Fibroblast of villous mesenchyme (primary cell): ENCODE results near the gene SMG6. TPM values are rescaled to one million over a fixed set of nuclear protein-coding genes. Genes with fewer than 3 reads are reported as not detected.

ENCODE experiments used
- DNase-seq: peaks from one replicate; pipeline ENCODE4 v3.0.0-alpha.2; 2010; ENCODE audit warnings: low read depth
- H3K4me3 ChIP-seq: 2 replicates; pipeline ENCODE4 v1.5.1; 2011; ENCODE audit warnings: low read depth, mild to moderate bottlenecking, low read length
- total RNA-seq: library from RNA; depleted of rRNA; stranded (reverse); fragments of >200 nt; gene quantifications from 2 replicates; pipeline ENCODE4 v1.2.3, GENCODE V29; 2012
- TF ChIP-seq, protein P1 (sequence below): IDR thresholded peaks from 2 replicates; pipeline ENCODE4 v1.5.1; 2012; ENCODE audit warnings: low read depth, mild to moderate bottlenecking, low read length; ENCODE audit not compliant: insufficient read depth

The SMG6 gene
- total RNA-seq, 1 donor = 50.5 TPM

DNA sequence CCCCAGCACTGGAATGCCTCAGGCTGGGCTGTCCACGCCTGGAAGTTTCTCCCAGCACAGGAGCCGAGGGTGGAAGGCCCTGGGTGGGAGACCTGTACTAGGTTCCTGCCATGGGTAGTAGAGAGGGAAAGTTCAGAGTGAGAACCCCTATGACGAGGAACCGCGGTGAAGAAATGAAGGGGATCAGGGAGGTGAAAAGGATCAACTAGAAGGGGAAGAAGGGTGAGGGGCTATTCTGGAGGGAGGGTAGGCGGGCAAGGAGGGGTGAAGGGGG lies 243.3 kb downstream of the SMG6 start:
- DNase-seq = no peak
- H3K4me3 ChIP-seq = no peak overlapping the region
- TF ChIP-seq, protein P1, sequence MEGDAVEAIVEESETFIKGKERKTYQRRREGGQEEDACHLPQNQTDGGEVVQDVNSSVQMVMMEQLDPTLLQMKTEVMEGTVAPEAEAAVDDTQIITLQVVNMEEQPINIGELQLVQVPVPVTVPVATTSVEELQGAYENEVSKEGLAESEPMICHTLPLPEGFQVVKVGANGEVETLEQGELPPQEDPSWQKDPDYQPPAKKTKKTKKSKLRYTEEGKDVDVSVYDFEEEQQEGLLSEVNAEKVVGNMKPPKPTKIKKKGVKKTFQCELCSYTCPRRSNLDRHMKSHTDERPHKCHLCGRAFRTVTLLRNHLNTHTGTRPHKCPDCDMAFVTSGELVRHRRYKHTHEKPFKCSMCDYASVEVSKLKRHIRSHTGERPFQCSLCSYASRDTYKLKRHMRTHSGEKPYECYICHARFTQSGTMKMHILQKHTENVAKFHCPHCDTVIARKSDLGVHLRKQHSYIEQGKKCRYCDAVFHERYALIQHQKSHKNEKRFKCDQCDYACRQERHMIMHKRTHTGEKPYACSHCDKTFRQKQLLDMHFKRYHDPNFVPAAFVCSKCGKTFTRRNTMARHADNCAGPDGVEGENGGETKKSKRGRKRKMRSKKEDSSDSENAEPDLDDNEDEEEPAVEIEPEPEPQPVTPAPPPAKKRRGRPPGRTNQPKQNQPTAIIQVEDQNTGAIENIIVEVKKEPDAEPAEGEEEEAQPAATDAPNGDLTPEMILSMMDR = no peak

DNA sequence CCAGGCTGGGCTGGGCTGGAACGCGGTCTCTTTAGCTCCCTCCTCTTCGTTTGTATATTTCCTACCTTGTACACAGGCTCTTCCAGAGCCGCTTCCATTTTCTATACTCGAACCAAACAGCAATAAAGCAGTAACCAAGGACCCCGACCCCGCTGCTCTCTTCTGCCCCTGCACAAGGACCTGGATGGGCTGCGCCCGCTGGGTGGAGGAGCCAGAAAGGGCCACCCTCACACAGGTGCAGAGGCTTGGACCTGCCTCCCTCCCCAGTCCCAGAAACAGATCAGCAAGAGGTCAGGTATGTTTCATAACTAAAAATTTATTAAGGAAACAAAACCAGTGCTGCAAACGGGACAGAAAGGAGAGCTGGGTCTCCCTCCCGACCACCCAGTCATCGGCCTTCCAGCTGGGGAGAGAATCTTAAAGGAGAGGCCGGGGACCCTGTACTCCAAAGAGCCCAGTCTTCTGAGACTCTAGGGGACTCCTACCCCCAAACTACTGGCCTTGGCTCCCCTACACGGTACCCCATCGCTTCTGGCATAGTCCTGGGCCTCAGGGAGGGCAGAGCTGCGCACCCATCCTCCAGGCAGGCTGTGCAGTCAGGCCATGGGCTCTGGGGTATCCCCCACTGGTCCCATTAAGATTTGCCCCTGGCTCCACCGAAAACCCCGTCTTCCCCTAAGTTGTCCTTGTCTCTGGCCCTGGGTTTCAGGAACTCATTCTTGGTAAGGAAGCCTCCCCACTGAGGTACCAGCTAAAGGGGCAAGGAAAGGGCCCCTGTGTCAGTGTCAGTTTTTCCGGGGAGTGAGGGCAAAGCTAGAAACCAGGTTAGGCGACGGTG lies 243.8 kb downstream of the SMG6 start:
- no peak for DNase-seq
- H3K4me3 ChIP-seq = peak overlapping the region; percentile 44
- TF ChIP-seq, protein P1 = no peak

DNA sequence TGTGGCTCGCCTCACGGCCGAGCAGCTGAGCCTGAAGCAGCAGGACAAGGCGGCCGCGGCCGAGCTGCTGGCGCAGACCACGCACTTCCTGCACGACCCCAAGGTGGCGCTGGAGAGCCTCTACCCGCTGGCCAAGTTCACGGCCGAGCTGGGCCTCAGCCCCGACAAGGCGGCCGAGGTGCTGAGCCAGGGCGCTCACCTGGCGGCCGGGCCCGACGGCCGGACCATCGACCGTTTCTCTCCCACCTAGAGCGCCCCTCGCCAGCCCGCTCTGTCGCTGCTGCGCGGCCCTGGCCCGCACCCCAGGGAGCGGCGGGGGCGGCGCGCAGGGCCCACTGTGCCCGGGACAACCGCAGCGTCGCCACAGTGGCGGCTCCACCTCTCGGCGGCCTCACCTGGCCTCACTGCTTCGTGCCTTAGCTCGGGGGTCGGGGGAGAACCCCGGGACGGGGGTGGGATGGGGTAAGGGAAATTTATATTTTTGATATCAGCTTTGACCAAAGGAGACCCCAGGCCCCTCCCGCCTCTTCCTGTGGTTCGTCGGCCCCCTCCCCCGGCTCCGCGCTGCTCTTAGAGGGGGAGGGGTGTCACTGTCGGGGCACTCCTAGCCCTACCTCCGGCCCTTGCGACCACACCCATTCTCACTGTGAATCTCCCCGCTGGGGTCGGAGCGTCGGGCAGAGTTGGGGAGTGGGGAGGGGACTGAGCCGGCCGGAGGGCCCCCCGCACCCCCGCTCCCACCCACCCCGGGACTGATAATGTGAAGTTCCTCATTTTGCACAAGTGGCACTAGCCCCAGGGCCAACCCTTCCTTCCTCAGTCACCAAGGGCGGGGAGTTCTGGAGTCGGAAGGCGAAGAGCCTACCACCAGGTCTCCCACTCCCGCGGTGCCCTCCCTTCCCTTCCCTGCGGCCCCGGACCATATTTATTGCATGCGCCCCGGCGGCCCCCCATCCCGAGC lies 244.7 kb downstream of the SMG6 start:
- H3K4me3 ChIP-seq = peak overlapping the region; percentile 44
- peak; percentile 72 for DNase-seq
- TF ChIP-seq, protein P1 = peak; percentile 61

- DNase-seq = peak; percentile 43
- TF ChIP-seq, protein P1 = no peak
- peak overlapping the region; percentile 45 for H3K4me3 ChIP-seq
These were observed 245.6 kb downstream of the SMG6 start for GRCh38 chr17:2057760-2058585.

GRCh38 chr17:2057175-2057759 lies 246.3 kb downstream of the SMG6 start:
- peak overlapping the region; percentile 12 for H3K4me3 ChIP-seq
- TF ChIP-seq, protein P1 = no peak
- DNase-seq = no peak
